Measurements from ENCODE around the gene TTLL5.

- TF ChIP-seq CEBPB (IDR thresholded peaks at IDR 0.05) = no peak
- no peak for TF ChIP-seq TAF1 (IDR thresholded peaks at IDR 0.05; ENCODE audit: low read depth)
- TF ChIP-seq EP300 (IDR thresholded peaks at IDR 0.05; ENCODE audit: borderline replicate concordance) = no peak
- TF ChIP-seq YY1 (IDR thresholded peaks at IDR 0.05; ENCODE audit: low read depth) = no peak
- TF ChIP-seq MAX (IDR thresholded peaks at IDR 0.05) = no peak
- no peak for TF ChIP-seq CREB1 (IDR thresholded peaks at IDR 0.05; ENCODE audit: low read depth)
- TF ChIP-seq RAD21 (IDR thresholded peaks at IDR 0.05; ENCODE audit: low read depth) = no peak
- no peak for TF ChIP-seq USF1 (IDR thresholded peaks at IDR 0.05)
Measured at GRCh38 chr14:75653563-75653962, 7.5 kb upstream of the TTLL5 start.
